ENCODE data around the gene ACSF2.

ACSF2 gene

GRCh38 chr17:50459756-50460155, 33.7 kb downstream of the ACSF2 start:
- Histone ChIP-seq H3K9me3 (ENCODE audit: control insufficient read depth, low read depth, low read length) (no peaks in the 10 kb centered on the region), H3K27me3 (ENCODE audit: control insufficient read depth, insufficient read depth, low read length) (no peaks in the 10 kb centered on the region), H3K9ac (ENCODE audit: low read length) (no peak overlapping the region), H3K27ac (ENCODE audit: low read length) (no peak overlapping the region), H3K4me3 (ENCODE audit: low read length) (no peak overlapping the region), H3K36me3 (ENCODE audit: control insufficient read depth, low read depth, low read length) (no peaks in the 10 kb centered on the region), H3K4me1 (ENCODE audit: control insufficient read depth, low read depth, low read length) (no peaks in the 10 kb centered on the region)

- no peak overlapping the region for H3K27ac ChIP-seq (ENCODE audit: low read length)
- no peaks in the 10 kb centered on the region for H3K27me3 ChIP-seq (ENCODE audit: control insufficient read depth, insufficient read depth, low read length)
Measured at GRCh38 chr17:50460831-50461526, 35.0 kb downstream of the ACSF2 start.

GRCh38 chr17:50461550-50462132, 35.6 kb downstream of the ACSF2 start:
- Histone ChIP-seq H3K9me3 (ENCODE audit: control insufficient read depth, low read depth, low read length) (no peaks in the 10 kb centered on the region), H3K36me3 (ENCODE audit: control insufficient read depth, low read depth, low read length) (no peaks in the 10 kb centered on the region), H3K27ac (ENCODE audit: low read length) (no peak overlapping the region), H3K4me1 (ENCODE audit: control insufficient read depth, low read depth, low read length) (no peaks in the 10 kb centered on the region), H3K27me3 (ENCODE audit: control insufficient read depth, insufficient read depth, low read length) (no peaks in the 10 kb centered on the region), H3K9ac (ENCODE audit: low read length) (no peak overlapping the region), H3K4me3 (ENCODE audit: low read length) (no peak overlapping the region)

More at GRCh38 chr17:50460831-50461526, 35.0 kb downstream of the ACSF2 start:
- Histone ChIP-seq H3K4me3 (ENCODE audit: low read length) (no peak overlapping the region), H3K9me3 (ENCODE audit: control insufficient read depth, low read depth, low read length) (no peaks in the 10 kb centered on the region), H3K9ac (ENCODE audit: low read length) (no peak overlapping the region), H3K4me1 (ENCODE audit: control insufficient read depth, low read depth, low read length) (no peaks in the 10 kb centered on the region), H3K36me3 (ENCODE audit: control insufficient read depth, low read depth, low read length) (no peaks in the 10 kb centered on the region)

- no peaks in the 10 kb centered on the region for H3K4me1 ChIP-seq (ENCODE audit: control insufficient read depth, low read depth, low read length)
- no peak overlapping the region for H3K9ac ChIP-seq (ENCODE audit: low read length)
- H3K27me3 ChIP-seq (ENCODE audit: control insufficient read depth, insufficient read depth, low read length), result peaks cover 6% of the 10 kb centered on the region
- no peaks in the 10 kb centered on the region for H3K9me3 ChIP-seq (ENCODE audit: control insufficient read depth, low read depth, low read length)
- no peak overlapping the region for H3K4me3 ChIP-seq (ENCODE audit: low read length)
- no peak overlapping the region for H3K27ac ChIP-seq (ENCODE audit: low read length)
- no peaks in the 10 kb centered on the region for H3K36me3 ChIP-seq (ENCODE audit: control insufficient read depth, low read depth, low read length)
Measured at GRCh38 chr17:50462446-50462845, 36.4 kb downstream of the ACSF2 start.

GRCh38 chr17:50464121-50464520, 38.1 kb downstream of the ACSF2 start:
- no peaks in the 10 kb centered on the region for H3K9me3 ChIP-seq (ENCODE audit: control insufficient read depth, low read depth, low read length)
- no peaks in the 10 kb centered on the region for H3K36me3 ChIP-seq (ENCODE audit: control insufficient read depth, low read depth, low read length)
- H3K27ac ChIP-seq (ENCODE audit: low read length), result no peak overlapping the region
- H3K4me1 ChIP-seq (ENCODE audit: control insufficient read depth, low read depth, low read length), result no peaks in the 10 kb centered on the region
- H3K9ac ChIP-seq (ENCODE audit: low read length), result no peak overlapping the region
- peaks cover 23% of the 10 kb centered on the region for H3K27me3 ChIP-seq (ENCODE audit: control insufficient read depth, insufficient read depth, low read length)
- H3K4me3 ChIP-seq (ENCODE audit: low read length), result no peak overlapping the region

GRCh38 chr17:50464736-50465135, 38.7 kb downstream of the ACSF2 start:
- no peak overlapping the region for H3K9ac ChIP-seq (ENCODE audit: low read length)
- H3K27ac ChIP-seq (ENCODE audit: low read length), result no peak overlapping the region
- H3K4me3 ChIP-seq (ENCODE audit: low read length), result no peak overlapping the region
- H3K9me3 ChIP-seq (ENCODE audit: control insufficient read depth, low read depth, low read length), result no peaks in the 10 kb centered on the region
- no peaks in the 10 kb centered on the region for H3K36me3 ChIP-seq (ENCODE audit: control insufficient read depth, low read depth, low read length)
- peaks cover 29% of the 10 kb centered on the region for H3K27me3 ChIP-seq (ENCODE audit: control insufficient read depth, insufficient read depth, low read length)
- H3K4me1 ChIP-seq (ENCODE audit: control insufficient read depth, low read depth, low read length), result no peaks in the 10 kb centered on the region

- no peaks in the 10 kb centered on the region for H3K36me3 ChIP-seq (ENCODE audit: control insufficient read depth, low read depth, low read length)
Measured at GRCh38 chr17:50465171-50465570, 39.2 kb downstream of the ACSF2 start.

GRCh38 chr17:50465635-50466034, 39.6 kb downstream of the ACSF2 start:
- no peaks in the 10 kb centered on the region for H3K36me3 ChIP-seq (ENCODE audit: control insufficient read depth, low read depth, low read length)
- H3K4me3 ChIP-seq (ENCODE audit: low read length), result no peak overlapping the region
- no peaks in the 10 kb centered on the region for H3K4me1 ChIP-seq (ENCODE audit: control insufficient read depth, low read depth, low read length)
- no peaks in the 10 kb centered on the region for H3K9me3 ChIP-seq (ENCODE audit: control insufficient read depth, low read depth, low read length)
- peaks cover 38% of the 10 kb centered on the region for H3K27me3 ChIP-seq (ENCODE audit: control insufficient read depth, insufficient read depth, low read length)
- no peak overlapping the region for H3K27ac ChIP-seq (ENCODE audit: low read length)
- H3K9ac ChIP-seq (ENCODE audit: low read length), result no peak overlapping the region

More at GRCh38 chr17:50465171-50465570, 39.2 kb downstream of the ACSF2 start:
- no peaks in the 10 kb centered on the region for H3K9me3 ChIP-seq (ENCODE audit: control insufficient read depth, low read depth, low read length)
- H3K4me3 ChIP-seq (ENCODE audit: low read length), result no peak overlapping the region
- H3K27me3 ChIP-seq (ENCODE audit: control insufficient read depth, insufficient read depth, low read length), result peaks cover 33% of the 10 kb centered on the region
- H3K9ac ChIP-seq (ENCODE audit: low read length), result no peak overlapping the region
- H3K27ac ChIP-seq (ENCODE audit: low read length), result no peak overlapping the region
- no peaks in the 10 kb centered on the region for H3K4me1 ChIP-seq (ENCODE audit: control insufficient read depth, low read depth, low read length)

GRCh38 chr17:50466371-50467113, 40.5 kb downstream of the ACSF2 start:
- Histone ChIP-seq H3K27ac (ENCODE audit: low read length) (no peak overlapping the region), H3K27me3 (ENCODE audit: control insufficient read depth, insufficient read depth, low read length) (peaks cover 38% of the 10 kb centered on the region), H3K9me3 (ENCODE audit: control insufficient read depth, low read depth, low read length) (no peaks in the 10 kb centered on the region), H3K9ac (ENCODE audit: low read length) (no peak overlapping the region), H3K36me3 (ENCODE audit: control insufficient read depth, low read depth, low read length) (no peaks in the 10 kb centered on the region), H3K4me3 (ENCODE audit: low read length) (no peak overlapping the region), H3K4me1 (ENCODE audit: control insufficient read depth, low read depth, low read length) (no peaks in the 10 kb centered on the region)

GRCh38 chr17:50467114-50467854, 41.3 kb downstream of the ACSF2 start:
- H3K9ac ChIP-seq (ENCODE audit: low read length), result no peak overlapping the region
- no peak overlapping the region for H3K27ac ChIP-seq (ENCODE audit: low read length)
- no peak overlapping the region for H3K4me3 ChIP-seq (ENCODE audit: low read length)
- H3K9me3 ChIP-seq (ENCODE audit: control insufficient read depth, low read depth, low read length), result no peaks in the 10 kb centered on the region
- no peaks in the 10 kb centered on the region for H3K36me3 ChIP-seq (ENCODE audit: control insufficient read depth, low read depth, low read length)
- H3K27me3 ChIP-seq (ENCODE audit: control insufficient read depth, insufficient read depth, low read length), result peaks cover 38% of the 10 kb centered on the region
- H3K4me1 ChIP-seq (ENCODE audit: control insufficient read depth, low read depth, low read length), result no peaks in the 10 kb centered on the region

GRCh38 chr17:50467855-50468303, 41.9 kb downstream of the ACSF2 start:
- Histone ChIP-seq H3K4me1 (ENCODE audit: control insufficient read depth, low read depth, low read length) (no peaks in the 10 kb centered on the region), H3K9me3 (ENCODE audit: control insufficient read depth, low read depth, low read length) (no peaks in the 10 kb centered on the region), H3K36me3 (ENCODE audit: control insufficient read depth, low read depth, low read length) (no peaks in the 10 kb centered on the region), H3K9ac (ENCODE audit: low read length) (no peak overlapping the region), H3K4me3 (ENCODE audit: low read length) (no peak overlapping the region), H3K27ac (ENCODE audit: low read length) (no peak overlapping the region), H3K27me3 (ENCODE audit: control insufficient read depth, insufficient read depth, low read length) (peaks cover 38% of the 10 kb centered on the region)

Measured in iPS-18a (cell line).